ENCODE measurements around the gene TMEM59L.

The TMEM59L gene

DNA sequence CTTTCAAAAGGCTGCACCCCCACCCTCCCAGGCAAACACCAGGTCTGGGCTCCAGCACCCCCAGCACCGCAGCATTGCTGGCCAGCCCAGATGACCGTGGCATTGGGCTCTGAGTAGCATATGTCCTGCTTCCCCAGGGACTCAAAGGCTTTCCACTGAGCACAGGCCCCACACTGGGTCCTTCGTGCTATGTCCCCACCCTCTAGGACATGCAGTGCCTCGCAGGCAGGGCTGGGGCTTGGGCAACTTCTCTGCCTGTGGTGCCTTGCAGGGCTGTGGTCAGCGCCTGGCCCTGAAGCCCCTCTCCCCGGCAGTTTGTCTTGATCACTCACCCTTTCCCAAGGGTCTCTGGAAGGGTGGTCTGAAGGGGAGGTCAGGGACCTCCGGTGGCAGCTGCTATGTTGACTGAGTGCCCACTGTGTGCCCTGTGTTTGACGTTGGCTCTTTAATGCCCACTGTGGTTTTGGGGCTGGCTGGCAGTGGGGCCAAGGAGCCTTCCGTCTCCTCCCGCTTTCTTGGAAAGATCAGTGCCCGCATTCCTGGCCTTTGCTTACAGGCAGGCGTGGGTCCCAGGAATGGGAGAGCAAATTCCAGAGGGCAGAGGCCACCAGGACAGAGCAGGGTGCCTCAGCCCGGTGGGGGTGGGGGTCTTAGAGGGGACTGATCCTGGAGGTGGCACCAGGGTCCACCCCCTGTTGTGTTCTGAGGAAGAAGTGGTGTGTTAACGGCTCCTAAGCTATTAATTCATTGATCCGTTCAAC is 50.5 kb downstream of the TMEM59L start:
- H3K36me3 ChIP-seq (ENCODE audit: control insufficient read depth, insufficient read depth, low read length): peaks cover 6% of the 10 kb centered on the region
- no peak overlapping the region for H3K9ac ChIP-seq (ENCODE audit: low read length)
- H3K27ac ChIP-seq (ENCODE audit: low read depth, low read length): peak overlapping the region; percentile 15
- no peak overlapping the region for H3K4me3 ChIP-seq (ENCODE audit: low read length)
- no peaks in the 10 kb centered on the region for H3K27me3 ChIP-seq (ENCODE audit: control insufficient read depth, insufficient read depth, low read length)
- peaks cover 20% of the 10 kb centered on the region for H3K4me1 ChIP-seq (ENCODE audit: control insufficient read depth, insufficient read depth, low read length)

DNA sequence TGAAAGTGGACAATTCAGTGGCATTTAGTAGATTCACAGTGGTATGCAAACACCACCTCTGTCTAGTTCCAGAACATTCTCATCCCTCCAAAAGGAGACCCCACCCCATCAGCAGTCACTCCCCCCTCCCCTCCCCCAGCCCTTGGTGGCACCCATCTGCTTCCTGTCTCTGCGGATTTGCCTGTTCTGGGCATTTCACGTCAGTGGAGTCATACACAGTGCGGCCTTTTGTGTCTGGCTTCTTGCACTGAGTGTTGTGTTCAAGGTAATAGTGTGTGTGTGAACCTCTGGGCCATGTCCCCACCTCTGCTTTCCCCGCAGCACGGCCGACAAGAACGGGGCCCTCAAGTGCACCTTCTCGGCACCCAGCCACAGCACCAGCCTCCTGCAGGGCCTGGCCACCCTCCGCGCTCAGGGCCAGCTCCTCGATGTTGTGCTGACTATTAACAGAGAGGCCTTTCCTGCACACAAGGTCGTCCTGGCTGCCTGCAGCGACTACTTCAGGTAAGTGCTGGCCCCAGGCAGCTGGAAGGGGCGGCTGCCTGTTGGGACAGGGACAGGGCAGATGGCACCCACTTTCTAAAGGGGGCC is 51.4 kb downstream of the TMEM59L start:
- H3K4me1 ChIP-seq (ENCODE audit: control insufficient read depth, insufficient read depth, low read length): peaks cover 18% of the 10 kb centered on the region
- no peak overlapping the region for H3K4me3 ChIP-seq (ENCODE audit: low read length)
- peaks cover 12% of the 10 kb centered on the region for H3K36me3 ChIP-seq (ENCODE audit: control insufficient read depth, insufficient read depth, low read length)
- H3K9ac ChIP-seq (ENCODE audit: low read length): no peak overlapping the region
- H3K27ac ChIP-seq (ENCODE audit: low read depth, low read length): peak overlapping the region; percentile 64
- H3K27me3 ChIP-seq (ENCODE audit: control insufficient read depth, insufficient read depth, low read length): no peaks in the 10 kb centered on the region

DNA sequence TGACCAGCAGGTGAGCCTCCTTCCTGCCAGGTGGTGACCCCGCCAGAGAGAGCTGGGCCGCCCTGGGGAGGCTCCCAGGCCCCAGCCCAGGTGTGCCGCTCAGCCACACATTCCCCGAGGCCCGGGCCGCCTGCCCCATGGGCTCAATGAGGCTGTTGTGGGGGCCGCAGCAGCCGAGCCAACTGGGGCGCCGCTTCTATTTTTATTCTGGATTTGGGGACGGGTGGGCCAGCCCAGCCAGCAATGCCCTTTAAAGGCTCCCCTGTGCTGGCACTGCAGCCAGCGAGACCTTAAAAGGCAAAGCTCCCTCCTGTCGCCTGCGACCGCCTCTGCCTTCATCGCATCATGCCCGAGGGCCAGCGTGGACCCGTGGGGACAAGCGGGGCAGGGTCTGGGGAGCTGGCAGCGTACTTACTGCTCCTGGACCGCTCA is 53.1 kb downstream of the TMEM59L start:
- Histone ChIP-seq H3K36me3 (ENCODE audit: control insufficient read depth, insufficient read depth, low read length) (peaks cover 19% of the 10 kb centered on the region), H3K4me1 (ENCODE audit: control insufficient read depth, insufficient read depth, low read length) (peaks cover 18% of the 10 kb centered on the region), H3K27ac (ENCODE audit: low read depth, low read length) (peak overlapping the region; percentile 91), H3K27me3 (ENCODE audit: control insufficient read depth, insufficient read depth, low read length) (no peaks in the 10 kb centered on the region), H3K9ac (ENCODE audit: low read length) (no peak overlapping the region), H3K4me3 (ENCODE audit: low read length) (no peak overlapping the region)

DNA sequence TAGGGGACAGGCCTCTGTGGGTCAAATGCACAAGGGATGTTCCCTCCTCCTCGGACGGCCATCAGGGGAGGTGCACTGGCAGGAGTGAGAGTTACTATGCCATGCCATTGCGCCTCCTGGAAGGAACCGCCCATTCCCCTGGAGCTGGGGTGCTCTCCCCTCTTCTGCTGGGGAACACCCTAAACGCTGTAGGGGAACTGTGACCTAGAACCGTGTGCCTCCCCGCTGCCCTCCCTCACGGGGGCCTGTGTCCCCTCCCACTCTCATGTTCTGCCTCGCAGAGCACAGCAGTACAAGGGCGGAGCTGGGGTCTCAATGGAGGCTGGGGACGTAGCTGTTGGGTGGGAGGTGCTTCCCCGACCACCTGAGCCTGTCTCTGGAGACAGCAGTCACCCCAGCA is 53.6 kb downstream of the TMEM59L start:
- H3K27me3 ChIP-seq (ENCODE audit: control insufficient read depth, insufficient read depth, low read length): no peaks in the 10 kb centered on the region
- H3K9ac ChIP-seq (ENCODE audit: low read length): no peak overlapping the region
- peaks cover 18% of the 10 kb centered on the region for H3K4me1 ChIP-seq (ENCODE audit: control insufficient read depth, insufficient read depth, low read length)
- peaks cover 19% of the 10 kb centered on the region for H3K36me3 ChIP-seq (ENCODE audit: control insufficient read depth, insufficient read depth, low read length)
- no peak overlapping the region for H3K4me3 ChIP-seq (ENCODE audit: low read length)
- peak overlapping the region; percentile 91 for H3K27ac ChIP-seq (ENCODE audit: low read depth, low read length)

DNA sequence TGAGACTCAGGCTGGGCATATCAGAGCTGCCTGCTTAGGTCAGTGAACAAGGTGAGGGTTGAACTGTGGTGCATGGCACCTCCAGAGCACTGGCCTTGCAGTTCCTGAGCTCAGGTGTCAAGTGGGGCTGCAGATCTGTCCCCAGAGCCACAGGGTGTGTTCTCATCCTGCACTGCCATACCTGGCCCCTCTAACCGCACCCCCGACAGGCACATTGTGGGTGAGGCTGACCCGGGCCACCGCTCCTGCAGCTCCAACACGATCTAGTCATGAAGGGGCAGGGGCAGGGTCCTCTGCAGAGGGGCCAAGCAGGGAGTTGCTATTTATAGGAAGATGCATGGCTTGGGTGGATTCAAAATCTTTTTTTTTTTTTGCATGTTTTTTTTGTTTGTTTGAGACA is 54.1 kb downstream of the TMEM59L start:
- peak overlapping the region; percentile 91 for H3K27ac ChIP-seq (ENCODE audit: low read depth, low read length)
- no peak overlapping the region for H3K4me3 ChIP-seq (ENCODE audit: low read length)
- no peak overlapping the region for H3K9ac ChIP-seq (ENCODE audit: low read length)
- peaks cover 19% of the 10 kb centered on the region for H3K36me3 ChIP-seq (ENCODE audit: control insufficient read depth, insufficient read depth, low read length)
- peaks cover 20% of the 10 kb centered on the region for H3K4me1 ChIP-seq (ENCODE audit: control insufficient read depth, insufficient read depth, low read length)
- H3K27me3 ChIP-seq (ENCODE audit: control insufficient read depth, insufficient read depth, low read length): no peaks in the 10 kb centered on the region

DNA sequence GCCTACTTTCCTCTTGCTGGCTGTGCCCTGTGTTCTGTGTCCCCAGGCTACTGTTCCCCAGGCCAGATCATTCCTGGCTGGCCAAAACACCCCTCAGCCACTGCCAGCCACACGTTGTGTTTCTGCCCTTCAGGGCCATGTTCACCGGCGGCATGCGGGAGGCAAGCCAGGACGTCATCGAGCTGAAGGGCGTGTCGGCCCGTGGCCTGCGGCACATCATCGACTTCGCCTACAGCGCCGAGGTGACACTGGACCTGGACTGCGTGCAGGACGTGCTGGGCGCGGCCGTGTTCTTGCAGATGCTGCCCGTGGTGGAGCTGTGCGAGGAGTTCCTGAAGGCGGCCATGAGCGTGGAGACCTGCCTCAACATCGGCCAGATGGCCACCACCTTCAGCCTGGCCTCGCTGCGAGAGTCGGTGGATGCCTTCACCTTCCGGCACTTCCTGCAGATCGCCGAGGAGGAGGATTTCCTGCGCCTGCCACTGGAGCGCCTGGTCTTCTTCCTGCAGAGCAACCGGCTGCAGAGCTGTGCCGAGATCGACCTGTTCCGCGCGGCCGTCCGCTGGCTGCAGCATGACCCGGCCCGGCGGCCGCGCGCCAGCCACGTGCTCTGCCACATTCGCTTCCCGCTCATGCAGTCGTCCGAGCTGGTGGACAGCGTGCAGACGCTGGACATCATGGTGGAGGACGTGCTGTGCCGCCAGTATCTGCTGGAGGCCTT is 55.0 kb downstream of the TMEM59L start:
- Histone ChIP-seq H3K27ac (ENCODE audit: low read depth, low read length) (no peak overlapping the region), H3K4me3 (ENCODE audit: low read length) (no peak overlapping the region), H3K4me1 (ENCODE audit: control insufficient read depth, insufficient read depth, low read length) (peaks cover 27% of the 10 kb centered on the region), H3K27me3 (ENCODE audit: control insufficient read depth, insufficient read depth, low read length) (no peaks in the 10 kb centered on the region), H3K36me3 (ENCODE audit: control insufficient read depth, insufficient read depth, low read length) (peaks cover 19% of the 10 kb centered on the region), H3K9ac (ENCODE audit: low read length) (no peak overlapping the region)

DNA sequence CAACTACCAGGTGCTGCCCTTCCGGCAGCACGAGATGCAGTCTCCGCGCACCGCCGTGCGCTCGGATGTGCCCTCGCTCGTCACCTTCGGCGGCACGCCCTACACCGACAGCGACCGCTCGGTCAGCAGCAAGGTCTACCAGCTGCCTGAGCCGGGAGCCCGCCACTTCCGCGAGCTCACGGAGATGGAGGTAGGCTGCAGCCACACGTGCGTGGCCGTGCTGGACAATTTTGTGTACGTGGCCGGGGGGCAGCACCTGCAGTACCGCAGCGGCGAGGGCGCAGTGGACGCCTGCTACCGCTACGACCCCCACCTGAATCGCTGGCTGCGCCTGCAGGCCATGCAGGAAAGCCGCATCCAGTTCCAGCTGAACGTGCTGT is 55.6 kb downstream of the TMEM59L start:
- H3K27me3 ChIP-seq (ENCODE audit: control insufficient read depth, insufficient read depth, low read length): no peaks in the 10 kb centered on the region
- no peak overlapping the region for H3K9ac ChIP-seq (ENCODE audit: low read length)
- H3K36me3 ChIP-seq (ENCODE audit: control insufficient read depth, insufficient read depth, low read length): peaks cover 19% of the 10 kb centered on the region
- no peak overlapping the region for H3K27ac ChIP-seq (ENCODE audit: low read depth, low read length)
- no peak overlapping the region for H3K4me3 ChIP-seq (ENCODE audit: low read length)
- H3K4me1 ChIP-seq (ENCODE audit: control insufficient read depth, insufficient read depth, low read length): peaks cover 26% of the 10 kb centered on the region

DNA sequence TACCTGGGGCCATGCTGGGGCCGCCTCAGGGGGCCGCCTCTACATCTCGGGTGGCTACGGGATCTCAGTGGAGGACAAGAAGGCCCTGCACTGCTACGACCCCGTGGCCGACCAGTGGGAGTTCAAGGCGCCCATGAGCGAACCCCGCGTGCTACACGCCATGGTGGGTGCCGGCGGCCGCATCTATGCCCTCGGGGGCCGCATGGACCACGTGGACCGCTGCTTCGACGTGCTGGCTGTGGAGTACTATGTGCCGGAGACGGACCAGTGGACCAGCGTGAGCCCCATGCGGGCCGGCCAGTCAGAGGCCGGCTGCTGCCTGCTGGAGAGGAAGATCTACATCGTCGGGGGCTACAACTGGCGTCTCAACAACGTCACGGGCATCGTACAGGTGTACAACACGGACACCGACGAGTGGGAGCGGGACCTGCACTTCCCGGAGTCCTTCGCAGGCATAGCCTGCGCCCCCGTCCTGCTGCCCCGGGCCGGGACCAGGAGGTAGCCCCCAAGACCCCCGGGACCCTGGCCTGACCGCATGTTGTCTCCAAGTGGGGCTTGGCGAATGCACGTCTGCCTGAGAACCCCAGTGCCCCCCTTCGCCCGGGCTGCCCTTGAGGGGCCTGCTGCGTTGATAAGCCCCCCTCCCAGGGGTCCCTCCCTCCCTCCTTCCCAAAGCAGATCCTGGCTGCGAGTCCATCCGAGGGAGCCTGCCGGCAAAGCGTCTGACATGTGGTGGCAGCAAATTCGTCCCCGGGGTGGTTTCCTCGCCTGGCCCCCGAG is 56.3 kb downstream of the TMEM59L start:
- H3K9ac ChIP-seq (ENCODE audit: low read length): no peak overlapping the region
- H3K4me1 ChIP-seq (ENCODE audit: control insufficient read depth, insufficient read depth, low read length): peaks cover 23% of the 10 kb centered on the region
- no peak overlapping the region for H3K27ac ChIP-seq (ENCODE audit: low read depth, low read length)
- no peak overlapping the region for H3K4me3 ChIP-seq (ENCODE audit: low read length)
- H3K36me3 ChIP-seq (ENCODE audit: control insufficient read depth, insufficient read depth, low read length): peaks cover 19% of the 10 kb centered on the region
- no peaks in the 10 kb centered on the region for H3K27me3 ChIP-seq (ENCODE audit: control insufficient read depth, insufficient read depth, low read length)

DNA sequence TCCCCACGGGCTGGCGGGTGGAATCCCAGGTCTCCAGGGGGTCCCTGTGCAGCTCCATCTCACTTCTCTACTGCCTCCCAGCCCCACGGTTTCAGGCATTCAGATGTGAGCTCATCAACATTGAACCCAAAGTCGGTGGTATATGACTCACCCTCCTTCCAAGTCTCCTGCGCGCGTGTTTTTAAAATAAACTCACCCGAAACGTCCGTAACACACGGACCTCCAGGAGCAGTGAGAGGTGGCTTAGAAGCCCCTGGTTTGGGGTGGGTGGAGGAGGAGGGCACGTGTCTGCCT is 56.8 kb downstream of the TMEM59L start:
- no peak overlapping the region for H3K9ac ChIP-seq (ENCODE audit: low read length)
- H3K27me3 ChIP-seq (ENCODE audit: control insufficient read depth, insufficient read depth, low read length): no peaks in the 10 kb centered on the region
- H3K4me1 ChIP-seq (ENCODE audit: control insufficient read depth, insufficient read depth, low read length): peaks cover 23% of the 10 kb centered on the region
- peaks cover 19% of the 10 kb centered on the region for H3K36me3 ChIP-seq (ENCODE audit: control insufficient read depth, insufficient read depth, low read length)
- no peak overlapping the region for H3K4me3 ChIP-seq (ENCODE audit: low read length)
- no peak overlapping the region for H3K27ac ChIP-seq (ENCODE audit: low read depth, low read length)

DNA sequence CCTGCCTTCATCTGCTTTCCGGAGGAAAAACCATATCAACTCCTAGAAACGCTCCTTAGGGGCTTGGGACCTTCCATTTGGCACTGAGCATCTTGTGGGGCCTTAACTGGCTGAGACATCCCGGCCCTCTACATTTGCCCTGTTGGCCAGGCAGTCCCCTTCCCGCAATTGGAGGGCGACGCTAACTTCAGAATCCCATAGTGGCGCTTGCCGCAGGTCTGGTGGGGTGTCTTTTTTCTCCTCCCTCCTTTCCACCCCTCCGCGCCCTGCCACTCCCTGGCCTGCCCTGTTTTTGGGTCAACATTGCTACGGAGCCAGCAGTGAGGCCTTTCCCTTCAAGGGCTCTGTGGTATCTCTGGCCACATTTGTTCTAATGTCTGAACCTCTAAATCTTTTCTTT is 57.2 kb downstream of the TMEM59L start:
- Histone ChIP-seq H3K27ac (ENCODE audit: low read depth, low read length) (no peak overlapping the region), H3K4me1 (ENCODE audit: control insufficient read depth, insufficient read depth, low read length) (peaks cover 23% of the 10 kb centered on the region), H3K27me3 (ENCODE audit: control insufficient read depth, insufficient read depth, low read length) (no peaks in the 10 kb centered on the region), H3K36me3 (ENCODE audit: control insufficient read depth, insufficient read depth, low read length) (peaks cover 19% of the 10 kb centered on the region), H3K9ac (ENCODE audit: low read length) (no peak overlapping the region), H3K4me3 (ENCODE audit: low read length) (no peak overlapping the region)

DNA sequence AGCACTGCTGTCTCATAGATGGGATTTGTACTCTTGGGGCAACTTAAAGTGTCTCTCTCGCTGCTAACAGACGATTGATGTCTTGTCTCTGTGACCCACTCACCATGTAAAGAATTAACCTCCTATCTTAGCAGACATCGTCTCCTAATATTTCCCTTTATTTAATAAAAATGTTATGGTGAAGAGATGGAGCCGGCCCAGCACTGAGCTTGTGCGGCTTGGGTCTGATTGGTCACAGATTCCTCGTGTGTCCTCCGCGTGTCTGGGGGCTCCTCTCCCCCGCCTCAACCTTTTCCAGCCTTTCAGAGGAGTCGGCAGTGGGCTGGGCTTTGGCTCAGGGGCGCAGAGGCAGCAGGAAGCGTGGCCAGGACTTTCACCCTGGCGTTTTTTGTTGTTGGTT is 57.6 kb downstream of the TMEM59L start:
- Histone ChIP-seq H3K36me3 (ENCODE audit: control insufficient read depth, insufficient read depth, low read length) (peaks cover 19% of the 10 kb centered on the region), H3K9ac (ENCODE audit: low read length) (no peak overlapping the region), H3K27ac (ENCODE audit: low read depth, low read length) (no peak overlapping the region), H3K4me3 (ENCODE audit: low read length) (no peak overlapping the region), H3K4me1 (ENCODE audit: control insufficient read depth, insufficient read depth, low read length) (peaks cover 22% of the 10 kb centered on the region), H3K27me3 (ENCODE audit: control insufficient read depth, insufficient read depth, low read length) (no peaks in the 10 kb centered on the region)
